GM18873 (cell line): ENCODE measurements around the gene EXOSC1.
"Not testable (repeated sequence)": the region's sequence is repeated elsewhere in the genome, so short reads cannot be mapped to it uniquely, and the experiment has no call there.

ENCODE experiments used
- ATAC-seq: cut with Tn5 transposase; IDR thresholded peaks from one replicate; pipeline ENCODE4 v1.9.1; 2021; ENCODE audit warnings: mild to moderate bottlenecking, moderate library complexity, moderate number of reproducible peaks; ENCODE audit not compliant: unreplicated experiment, low FRiP score

EXOSC1 gene, protein sequence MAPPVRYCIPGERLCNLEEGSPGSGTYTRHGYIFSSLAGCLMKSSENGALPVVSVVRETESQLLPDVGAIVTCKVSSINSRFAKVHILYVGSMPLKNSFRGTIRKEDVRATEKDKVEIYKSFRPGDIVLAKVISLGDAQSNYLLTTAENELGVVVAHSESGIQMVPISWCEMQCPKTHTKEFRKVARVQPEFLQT

GRCh38 chr10:97445722-97446639, at the start of gene EXOSC1, which contains the start of gene ZDHHC16:
TSS of gene EXOSC1 (minus strand) at chr10:97446006. CDS start at chr10:97445985, 21 bp downstream.
TSS of gene ZDHHC16 (plus strand) at chr10:97446175. CDS start at chr10:97451676, 5,501 bp downstream.
- peak; percentile 95 for ATAC-seq

DNA sequence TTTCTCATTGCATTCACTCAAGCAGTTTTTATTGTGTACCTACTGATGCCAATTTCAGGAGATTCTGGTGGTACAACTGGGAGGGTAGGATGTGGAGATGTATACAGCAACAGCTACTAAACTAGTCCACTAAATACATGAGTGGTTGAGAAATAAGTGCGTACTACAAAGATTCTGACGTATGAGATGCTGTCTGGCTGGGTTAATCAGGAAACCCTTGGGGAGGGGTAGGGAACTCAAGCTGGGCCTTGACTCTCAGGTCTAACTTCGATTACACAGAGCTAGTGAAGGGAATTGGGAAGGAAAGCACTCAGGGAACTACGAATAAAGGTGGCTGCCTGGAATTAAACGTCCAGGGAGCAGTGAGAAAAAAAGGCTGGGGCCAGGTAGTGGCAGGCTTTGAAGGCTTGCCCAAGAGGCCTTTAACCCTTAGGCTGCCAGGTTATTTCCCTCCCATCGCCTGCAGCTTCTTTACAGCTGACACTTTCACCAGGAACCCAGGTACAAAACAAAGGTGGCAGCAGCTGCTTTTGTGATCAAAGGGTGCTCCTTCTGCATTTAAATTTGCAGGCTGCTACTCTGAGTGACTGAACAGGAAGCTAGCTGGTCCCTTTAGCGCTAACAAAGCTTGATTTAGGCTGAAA, 49.2 kb upstream of the EXOSC1 start:
- ATAC-seq = no peak

GRCh38 chr10:97494151-97494550, 48.3 kb upstream of the EXOSC1 start:
- no peak for ATAC-seq

GRCh38 chr10:97490592-97490991, 44.8 kb upstream of the EXOSC1 start:
- ATAC-seq = no peak

DNA sequence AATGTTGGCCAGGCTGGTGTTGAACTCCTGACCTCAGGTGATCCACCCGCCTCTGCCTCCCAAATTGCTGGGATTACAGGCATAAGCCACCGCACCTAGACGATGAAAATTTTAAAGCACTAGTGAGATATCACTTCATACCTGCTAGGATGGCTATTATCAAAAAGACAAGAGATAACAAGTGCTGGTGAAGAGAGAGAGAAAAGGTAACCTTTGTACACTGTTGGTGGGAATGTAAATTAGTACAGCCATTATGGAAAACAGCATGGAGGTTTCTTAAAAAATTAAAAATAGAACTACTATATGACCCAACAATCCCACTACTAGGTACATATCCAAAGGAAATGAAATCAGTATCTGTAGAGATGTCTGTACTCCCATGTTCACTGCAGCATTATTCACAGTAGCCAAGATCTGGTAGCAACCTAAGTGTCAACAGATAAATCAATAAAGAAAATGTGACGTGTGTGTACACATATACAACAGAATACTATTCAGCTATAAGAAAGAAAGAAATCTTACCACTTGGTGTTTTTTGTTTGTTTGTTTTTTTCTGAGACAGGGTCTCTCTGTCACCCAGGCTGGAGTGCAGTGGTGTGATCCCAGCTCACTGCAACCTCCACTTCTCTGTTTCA, 40.0 kb upstream of the EXOSC1 start:
- no peak for ATAC-seq

GRCh38 chr10:97483921-97484320, 38.1 kb upstream of the EXOSC1 start:
- no peak for ATAC-seq

- ATAC-seq = no peak
These were observed 37.7 kb upstream of the EXOSC1 start for GRCh38 chr10:97483506-97483905.

DNA sequence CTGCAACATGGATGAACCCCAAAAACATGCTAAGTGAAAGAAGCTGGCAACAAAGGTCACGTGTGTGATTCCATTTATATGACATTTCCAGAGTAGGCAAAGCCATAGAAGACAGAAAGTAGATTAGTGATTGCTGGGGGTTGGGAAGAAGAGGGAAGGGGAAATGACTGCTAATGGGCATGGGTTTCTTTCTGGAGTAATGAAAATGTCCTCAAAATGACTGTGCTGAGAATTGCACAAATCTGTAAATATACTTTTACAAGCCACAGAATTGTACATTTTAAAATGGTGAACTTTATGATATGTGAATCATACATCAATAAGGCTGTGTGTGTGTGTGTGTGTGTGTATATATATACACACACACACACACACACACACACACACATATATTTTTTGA, 36.6 kb upstream of the EXOSC1 start:
- ATAC-seq = no peak

GRCh38 chr10:97481071-97481470, 35.3 kb upstream of the EXOSC1 start:
- ATAC-seq = no peak

DNA sequence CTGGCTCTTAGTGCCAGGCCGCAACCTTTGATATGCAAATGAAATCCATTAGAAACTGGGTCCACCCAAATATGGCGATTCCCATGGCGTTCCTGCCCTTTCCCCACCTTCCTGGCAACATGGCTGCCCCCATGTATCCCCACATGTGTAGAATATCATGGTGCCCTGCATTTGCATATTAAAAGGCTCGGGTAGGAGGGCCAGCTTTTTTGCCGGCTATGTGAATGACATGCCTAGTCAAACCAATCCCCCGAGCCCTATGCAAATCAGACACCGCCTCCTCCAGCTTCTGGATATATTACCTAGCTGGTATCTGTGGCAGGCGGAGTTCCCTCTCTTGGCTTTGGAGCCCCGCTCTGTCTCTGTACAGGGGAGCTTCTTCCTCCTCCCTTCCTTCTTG, 34.1 kb upstream of the EXOSC1 start:
- no peak for ATAC-seq

DNA sequence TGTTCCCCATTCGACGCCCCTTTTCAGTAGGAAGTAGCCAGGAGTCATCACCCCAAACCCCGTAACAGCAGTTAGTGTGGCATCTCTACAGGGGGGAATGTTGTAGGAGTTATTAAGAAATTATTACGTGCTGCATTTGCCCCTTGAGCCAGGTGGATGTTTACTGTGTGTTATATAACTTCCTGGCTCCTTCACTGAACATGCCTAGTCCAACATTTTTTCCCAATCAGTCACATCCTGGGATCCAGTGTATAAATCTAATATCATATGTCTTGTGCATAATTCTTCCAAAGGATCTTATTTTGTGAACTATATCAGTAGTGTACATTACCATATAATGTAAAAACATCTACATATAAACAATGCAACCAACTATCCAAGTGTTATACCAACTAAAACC, 33.6 kb upstream of the EXOSC1 start:
- ATAC-seq = not testable (repeated sequence)

- no peak for ATAC-seq
These were observed 30.3 kb upstream of the EXOSC1 start for GRCh38 chr10:97475936-97476594.

- ATAC-seq = no peak
These were observed 29.1 kb upstream of the EXOSC1 start for GRCh38 chr10:97474918-97475317.

DNA sequence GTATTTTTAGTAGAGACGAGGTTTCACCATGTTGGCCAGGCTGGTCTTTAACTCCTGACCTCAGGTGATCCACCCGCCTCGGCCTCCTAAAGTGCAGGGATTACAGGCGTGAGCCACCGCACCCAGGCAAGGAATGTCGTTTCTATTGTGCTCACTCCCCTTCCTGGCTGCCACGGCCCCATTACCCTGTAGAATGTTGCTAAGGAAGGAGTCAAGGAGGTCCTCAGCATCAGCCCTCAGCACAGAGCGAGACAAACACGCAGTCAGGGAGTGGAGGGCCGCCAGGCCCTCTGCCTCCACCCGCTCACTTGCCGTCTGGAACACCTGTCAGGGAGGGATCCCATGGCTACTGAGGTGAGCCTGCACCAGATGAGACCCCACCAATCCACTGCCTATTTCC, 23.0 kb upstream of the EXOSC1 start:
- not testable (repeated sequence) for ATAC-seq

DNA sequence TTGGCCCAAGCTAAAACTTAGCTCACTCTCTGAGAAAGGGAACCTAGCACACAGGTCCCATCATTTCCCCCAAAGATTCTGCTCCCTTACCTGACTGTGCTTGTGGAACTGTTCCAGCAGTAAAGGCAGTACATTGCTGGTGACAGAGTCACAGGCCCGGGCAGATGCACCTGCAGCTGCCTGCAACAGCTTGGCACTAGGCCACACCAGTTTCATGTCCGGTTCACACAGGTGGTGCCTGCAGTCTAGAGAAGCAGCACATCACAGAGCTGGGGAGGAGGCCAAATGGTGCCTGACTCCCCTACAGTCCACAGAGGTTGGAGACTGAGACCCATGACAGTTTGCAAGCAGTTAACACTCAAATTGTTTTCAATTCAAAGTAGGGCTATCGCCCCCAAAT, 22.4 kb upstream of the EXOSC1 start:
- no peak for ATAC-seq

GRCh38 chr10:97466755-97467154, 20.9 kb upstream of the EXOSC1 start:
- no peak for ATAC-seq

- no peak for ATAC-seq
These were observed 20.2 kb upstream of the EXOSC1 start for GRCh38 chr10:97465982-97466381.

- no peak for ATAC-seq
These were observed 18.4 kb upstream of the EXOSC1 start for GRCh38 chr10:97464226-97464625.

GRCh38 chr10:97463363-97464132, 17.7 kb upstream of the EXOSC1 start:
- ATAC-seq = no peak
